NCI-H2196 (cell line): ENCODE results near the gene NTRK1.

Experiments
- DNase-seq: peaks from one replicate; lab custom pipeline; 2025; ENCODE audit not compliant: unreplicated experiment; lab: John Stamatoyannopoulos, UW

The NTRK1 gene

DNA sequence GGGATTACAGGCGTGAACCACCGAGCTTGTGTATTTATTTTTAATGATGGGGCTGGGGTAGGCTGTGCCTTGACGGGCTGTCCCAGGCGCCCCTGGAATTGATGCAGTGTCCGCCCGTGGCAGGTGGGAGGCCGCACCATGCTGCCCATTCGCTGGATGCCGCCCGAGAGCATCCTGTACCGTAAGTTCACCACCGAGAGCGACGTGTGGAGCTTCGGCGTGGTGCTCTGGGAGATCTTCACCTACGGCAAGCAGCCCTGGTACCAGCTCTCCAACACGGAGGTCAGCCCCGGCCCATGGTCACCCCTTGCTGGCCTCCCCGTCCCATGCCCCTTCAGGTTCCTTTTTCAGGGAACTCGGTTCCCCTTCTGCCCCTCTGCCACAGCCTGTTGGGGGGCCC, 19.2 kb downstream of the NTRK1 start:
- DNase-seq = no peak

DNA sequence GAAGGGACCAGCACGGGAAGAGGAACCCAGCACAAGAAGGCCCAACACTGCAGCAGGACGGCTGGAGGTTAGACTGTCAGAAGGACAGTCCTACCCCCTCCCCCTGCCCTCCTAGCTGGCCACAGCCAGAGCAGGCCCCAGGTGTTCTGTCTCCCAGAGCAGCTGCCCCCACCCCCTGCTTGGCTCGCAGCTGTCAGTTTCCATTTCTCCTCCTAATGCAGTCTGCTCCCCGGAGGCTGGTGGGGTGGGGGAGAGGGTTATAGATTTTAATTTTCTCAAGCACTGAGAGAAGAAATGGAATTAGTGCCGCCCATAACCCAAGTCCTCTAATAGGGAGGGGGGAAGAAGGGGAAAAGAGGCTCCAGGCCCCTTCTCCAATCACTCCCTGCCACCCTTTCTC, 19.8 kb downstream of the NTRK1 start:
- no peak for DNase-seq

DNA sequence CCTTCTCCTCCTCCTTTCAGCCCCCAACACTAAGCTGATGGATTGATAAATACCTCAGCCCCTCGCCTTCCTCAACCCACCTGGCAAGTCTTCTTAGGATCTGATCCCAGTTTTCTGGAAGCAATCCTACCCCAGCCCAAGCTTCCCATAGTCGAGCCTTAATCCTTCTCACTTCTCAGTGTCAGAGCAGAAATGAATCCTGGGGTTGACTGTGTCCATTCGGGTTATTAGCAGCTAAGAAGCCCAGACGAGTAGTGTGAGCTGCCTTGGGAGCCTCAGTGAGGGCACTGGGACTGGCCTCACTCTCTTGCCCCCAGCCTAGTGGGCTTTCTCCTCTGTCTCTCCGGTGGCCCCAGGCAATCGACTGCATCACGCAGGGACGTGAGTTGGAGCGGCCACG, 20.4 kb downstream of the NTRK1 start:
- DNase-seq = no peak

DNA sequence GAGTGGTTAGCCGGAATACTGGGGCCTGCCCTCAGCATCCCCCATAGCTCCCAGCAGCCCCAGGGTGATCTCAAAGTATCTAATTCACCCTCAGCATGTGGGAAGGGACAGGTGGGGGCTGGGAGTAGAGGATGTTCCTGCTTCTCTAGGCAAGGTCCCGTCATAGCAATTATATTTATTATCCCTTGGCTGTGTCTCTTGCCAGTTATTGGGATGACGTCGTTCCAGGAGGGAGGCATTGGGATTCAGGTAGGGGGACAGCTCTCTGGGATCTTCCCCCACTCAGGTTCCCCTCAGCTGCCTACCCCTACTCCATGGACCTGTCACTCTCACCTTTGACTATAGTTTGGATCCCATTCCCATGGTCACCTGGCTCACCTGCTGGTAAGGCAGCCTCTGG, 21.0 kb downstream of the NTRK1 start:
- no peak for DNase-seq

DNA sequence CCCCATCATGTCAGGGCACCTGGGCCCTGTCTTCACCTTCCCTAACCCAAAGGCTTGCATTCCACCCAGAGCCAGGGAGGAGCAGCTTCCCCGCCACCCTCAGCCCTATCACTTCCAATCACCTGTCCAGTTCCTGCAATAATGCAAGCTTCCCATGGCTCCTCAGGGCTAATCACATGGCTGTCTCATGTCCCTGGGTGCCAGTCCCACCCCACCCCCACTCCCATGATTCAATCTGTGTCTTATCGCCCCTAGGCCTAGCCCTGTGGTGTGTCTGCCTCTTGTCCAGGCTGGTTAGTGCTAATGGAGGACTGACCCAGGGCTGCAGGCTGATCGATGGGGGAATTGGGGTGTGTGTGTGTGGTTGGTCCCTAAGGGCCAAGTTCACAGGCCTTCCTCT, 21.9 kb downstream of the NTRK1 start:
- no peak for DNase-seq

DNA sequence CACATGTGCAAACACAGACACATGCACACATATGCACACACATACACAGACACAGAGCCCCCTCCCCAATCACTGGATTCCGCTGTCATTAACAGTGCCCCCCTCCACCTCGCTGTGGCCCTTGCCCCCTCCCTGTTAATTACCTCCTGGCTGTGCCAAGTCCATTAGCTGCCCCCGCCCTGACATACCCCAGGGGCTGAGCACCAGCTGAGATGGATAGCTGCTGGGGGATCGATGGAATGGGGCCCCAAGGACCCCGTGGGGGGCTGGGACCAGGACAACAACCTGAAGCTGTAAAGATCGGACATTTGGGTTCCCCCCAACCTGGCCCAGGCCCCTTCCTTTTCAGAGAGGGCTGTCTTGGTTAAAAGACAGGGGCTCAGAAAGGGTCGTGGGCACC, 23.3 kb downstream of the NTRK1 start:
- DNase-seq = no peak

DNA sequence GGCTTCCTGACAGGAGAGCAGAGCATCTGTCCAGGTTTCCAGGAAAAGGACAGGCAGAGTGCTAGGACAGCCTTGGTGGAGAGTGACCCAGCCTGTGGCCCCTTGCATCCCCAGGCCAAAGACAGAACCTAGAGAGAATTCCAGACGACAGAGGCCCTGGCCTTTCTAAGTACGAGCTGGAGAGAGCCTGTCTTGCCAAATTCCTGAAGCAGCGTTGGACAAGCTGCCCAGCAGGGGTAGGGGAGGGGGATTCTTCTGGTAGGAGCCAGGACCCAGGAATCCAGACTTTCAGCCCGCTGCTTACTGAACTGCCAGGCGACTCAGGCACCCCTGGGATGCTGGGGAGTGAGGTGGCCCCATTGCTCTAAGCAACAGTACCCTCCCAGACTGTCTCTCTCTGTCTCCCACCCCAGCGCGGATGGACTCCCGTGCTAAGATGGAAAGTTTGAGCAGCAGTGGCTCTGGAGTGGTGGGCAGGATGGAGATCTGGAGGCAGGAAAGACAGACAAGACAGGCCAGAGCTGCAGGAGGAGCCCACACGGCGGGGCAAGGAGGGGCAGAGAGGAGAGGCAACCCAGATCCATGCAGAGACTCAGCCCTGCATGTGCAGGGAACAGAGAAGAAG, 24.0 kb downstream of the NTRK1 start:
- no peak for DNase-seq

DNA sequence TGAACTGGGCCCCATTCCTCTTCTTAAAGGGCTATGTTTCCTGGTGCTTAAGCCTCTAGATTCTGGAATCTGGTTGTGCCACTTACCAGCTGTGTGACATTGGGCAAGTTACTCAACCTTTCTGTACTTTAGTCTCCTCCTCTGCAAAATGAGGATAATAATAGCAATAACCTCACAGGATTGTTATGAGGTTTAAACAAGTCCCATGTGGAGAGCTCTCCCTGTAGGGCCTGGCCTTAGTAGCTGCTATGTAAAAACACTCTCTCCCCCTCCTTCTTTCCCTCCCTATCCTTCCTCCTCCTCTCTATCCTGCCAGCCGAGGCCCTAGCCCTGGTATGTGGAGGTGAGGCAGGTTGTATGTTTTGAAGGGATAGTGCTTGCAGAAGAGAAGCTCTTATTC, 24.6 kb downstream of the NTRK1 start:
- DNase-seq = no peak

DNA sequence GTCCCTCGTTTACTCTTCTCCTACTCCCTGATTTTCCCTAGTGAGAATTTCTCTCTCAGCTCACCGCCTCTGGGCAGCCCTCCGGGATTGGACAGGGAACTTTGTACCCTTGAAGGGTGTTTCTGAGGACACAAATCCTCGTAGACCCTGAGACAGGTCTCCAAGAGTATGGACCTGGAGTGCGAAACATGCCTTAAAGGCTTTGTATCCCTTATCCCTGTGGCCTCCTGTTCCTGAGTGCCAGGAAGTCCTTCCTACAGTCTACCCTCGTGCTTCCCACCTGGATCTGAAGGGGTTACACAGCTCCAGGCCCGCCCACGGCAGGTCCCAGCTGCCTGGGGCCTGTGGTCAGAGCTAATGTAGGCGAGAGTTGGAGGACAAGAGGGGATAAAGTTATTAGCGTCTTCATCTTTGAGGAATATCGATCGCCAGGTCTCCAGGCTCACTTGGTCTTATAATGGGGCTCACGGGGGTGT, 25.3 kb downstream of the NTRK1 start:
- DNase-seq = no peak

DNA sequence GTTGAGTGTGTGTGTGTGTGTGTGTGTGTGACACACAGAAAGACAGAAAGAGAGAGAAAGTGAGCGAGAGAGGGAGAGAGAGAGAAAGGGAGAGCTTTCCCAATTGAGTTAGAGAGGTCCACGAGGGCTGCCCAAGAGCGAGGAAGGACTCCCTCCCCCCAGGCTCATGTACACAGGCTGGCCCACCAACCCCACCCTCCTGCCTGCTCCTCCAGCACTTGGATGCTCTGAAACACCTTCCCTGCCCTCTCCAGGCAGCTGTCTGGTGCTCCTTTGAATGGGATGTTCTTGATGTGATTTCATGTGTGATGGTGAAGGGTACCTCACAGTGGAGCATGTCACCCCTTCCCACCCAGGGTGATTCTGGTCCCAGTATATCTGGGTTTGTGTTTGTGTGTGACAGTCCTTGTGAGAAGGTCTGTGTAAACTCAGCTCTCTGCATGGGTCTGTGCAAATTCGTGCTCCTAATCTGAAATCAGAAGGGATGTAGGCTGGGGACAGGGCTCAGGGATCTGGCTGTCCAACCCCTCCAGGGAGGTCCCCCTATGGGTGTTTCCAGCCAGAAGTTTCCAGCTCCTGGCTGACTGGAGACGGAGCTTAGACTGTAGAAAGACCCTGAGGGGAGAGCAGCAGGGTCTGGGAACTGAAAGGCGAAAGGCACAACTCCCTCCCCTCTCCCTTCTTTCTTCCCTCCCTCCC, 26.1 kb downstream of the NTRK1 start:
- no peak for DNase-seq

DNA sequence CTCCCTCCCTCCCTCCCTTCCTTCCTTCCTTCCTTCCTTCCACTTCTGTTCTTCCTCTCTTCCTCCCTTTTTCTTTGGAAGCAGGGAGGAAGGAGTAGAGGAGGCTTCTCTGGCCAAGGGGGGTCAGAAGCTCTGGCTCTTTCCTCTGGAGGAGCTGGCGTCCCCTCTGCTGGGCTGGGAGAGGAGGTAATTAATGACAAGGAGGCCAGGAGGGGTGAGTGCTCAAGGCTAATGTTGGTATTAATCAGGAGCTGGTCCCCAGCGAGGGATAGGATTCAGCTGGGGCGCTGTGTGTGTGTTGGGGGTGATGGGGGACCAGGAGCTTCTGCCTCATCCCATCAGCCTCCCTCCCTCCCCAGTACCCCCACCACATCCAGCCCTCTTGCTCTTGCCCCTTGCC, 26.7 kb downstream of the NTRK1 start:
- no peak for DNase-seq

DNA sequence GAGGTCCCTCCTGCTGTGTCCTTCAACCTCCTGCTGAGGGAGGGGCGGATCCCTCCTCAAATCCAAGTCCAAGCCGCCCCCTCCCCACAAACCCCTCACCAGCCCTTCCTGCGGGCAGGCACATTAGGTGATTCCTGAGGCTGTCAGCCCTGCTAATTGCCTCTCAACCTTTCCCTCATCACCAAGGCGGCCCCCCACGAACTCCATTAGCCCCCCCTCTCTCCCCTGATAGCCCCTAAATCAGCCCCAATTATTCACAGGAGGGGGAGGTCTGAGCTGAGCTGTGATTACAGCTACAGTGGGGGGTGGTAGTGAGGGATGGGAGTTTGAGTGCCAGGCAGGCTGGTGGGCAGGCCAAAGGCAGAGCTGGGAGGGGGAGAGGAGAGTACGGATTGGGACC, 27.1 kb downstream of the NTRK1 start:
- DNase-seq = no peak

DNA sequence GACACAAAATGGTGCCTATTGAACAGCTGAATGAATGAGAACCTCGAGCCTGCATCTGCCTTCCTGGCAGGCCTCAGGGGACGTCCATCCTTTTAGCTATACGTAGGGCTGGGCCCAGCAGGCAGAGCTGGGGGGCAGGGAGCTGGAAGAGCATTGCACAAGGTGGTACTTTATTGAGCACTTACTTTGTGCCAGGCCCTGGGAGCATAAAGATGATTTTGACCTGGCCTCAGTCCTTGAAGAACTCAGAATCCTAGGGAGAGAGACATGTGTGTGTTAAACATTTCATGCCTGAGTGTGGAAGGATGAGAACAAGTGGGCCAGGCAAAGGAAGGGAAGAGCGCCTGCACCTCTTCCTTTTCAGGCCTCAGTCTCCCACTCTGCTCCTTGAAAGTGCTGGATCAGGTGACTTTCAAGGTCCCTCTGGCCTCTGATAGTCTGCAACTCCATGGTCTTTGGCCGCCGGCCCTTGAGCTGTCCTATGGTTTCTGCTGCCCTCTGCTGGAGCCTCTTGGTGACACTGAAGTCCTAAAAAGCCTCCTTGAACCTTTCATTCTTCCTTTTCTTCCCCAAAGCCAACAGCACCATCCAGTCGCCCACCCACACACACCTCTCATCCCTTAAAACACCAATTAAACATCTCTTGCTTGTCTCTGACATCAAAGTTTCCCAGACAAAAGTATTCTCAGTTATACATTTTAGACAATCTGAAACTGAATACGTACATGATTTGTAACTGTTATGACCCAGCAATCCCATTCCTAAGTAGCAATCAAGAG, 29.3 kb downstream of the NTRK1 start:
- peak; percentile 90 for DNase-seq

DNA sequence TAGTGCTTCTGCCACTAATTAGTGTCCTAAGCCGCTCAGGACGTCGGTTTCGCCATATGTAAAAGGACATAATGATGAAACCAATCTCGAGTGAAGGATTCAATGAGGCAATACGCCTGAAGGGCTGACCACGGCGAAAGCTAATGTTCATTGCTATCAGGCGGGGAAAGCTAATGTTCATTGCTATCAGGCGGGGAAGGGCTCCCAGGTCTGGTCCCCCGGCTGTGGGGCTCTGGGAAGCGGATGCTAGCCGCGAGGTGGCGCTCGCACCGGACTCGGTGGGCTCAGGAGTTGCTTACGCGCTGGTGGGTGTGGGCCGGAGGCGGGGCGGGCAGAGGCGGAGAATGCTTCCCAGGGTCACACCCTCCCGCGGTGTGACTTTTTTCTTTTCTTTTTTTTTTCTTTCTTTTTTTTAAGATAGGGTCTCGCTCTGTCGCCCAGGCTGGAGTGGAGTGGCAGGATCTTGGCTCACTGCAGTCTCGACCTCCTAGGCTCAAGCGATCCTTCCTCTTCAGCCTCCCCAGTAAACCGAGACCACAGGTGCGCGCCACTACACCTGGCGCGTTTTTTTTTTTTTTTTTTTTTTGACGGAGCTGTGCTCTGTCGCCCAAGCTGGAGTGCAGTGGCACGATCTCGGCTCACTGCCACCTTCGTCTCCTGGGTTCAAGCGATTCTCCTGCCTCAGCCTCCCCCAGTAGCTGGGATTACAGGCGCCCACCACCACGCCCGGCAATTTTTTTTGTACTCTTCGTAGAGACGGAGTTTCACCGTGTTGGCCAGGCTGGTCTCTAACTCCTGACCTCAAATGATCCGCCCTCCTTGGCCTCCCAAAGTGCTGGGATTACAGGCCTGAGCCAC, 31.8 kb downstream of the NTRK1 start:
- peak; percentile 90 for DNase-seq

DNA sequence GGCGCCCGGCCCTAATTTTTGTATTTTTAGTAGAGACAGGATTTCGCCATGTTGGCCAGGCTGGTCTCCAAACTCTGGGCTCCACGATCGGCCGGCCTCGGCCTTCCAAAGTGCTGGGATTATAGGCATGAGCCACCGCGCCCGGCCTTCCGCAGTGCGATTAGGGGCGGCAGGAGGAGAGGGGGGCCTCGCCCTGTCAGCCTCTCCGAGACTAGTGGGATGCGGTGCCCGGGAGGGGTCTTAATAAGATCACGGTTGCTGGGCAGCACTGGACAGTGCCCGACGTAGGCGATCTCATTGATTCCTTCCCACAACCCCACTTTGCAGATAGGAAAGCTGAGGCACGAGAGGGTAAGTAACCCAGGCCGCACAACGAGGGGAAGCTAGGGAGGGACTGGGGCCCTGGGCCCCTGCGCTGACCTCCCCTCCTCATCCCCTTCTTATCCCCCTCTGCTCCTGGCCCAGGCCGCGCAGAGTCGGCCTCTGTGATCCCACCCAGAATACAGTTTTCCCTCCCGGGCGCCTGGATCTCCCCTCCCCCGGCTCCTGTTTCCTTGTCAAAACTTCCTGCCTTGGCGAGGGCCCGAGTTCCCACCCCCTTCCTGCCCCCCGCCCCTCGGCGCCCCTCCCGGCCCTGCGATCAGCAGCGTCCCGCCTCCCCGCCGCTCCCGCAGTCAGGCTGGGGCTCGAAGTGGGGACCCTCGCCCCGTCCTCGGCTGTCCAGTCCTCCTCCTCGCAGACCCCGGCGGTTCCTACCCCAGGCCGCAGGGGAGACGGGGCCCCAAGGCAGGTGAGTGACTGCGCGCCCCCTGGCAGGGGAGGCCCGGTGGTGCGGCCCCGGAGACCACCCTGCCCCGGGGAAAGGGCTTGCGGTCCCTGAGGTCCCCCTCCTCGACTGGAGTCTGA, 32.6 kb downstream of the NTRK1 start, which contains the start of gene PEAR1:
Gene PEAR1 (plus strand): TSS at position 671 of the 906 bp plus-strand sequence. CDS start 10,209 bp downstream, outside the sequence.
- no peak for DNase-seq

DNA sequence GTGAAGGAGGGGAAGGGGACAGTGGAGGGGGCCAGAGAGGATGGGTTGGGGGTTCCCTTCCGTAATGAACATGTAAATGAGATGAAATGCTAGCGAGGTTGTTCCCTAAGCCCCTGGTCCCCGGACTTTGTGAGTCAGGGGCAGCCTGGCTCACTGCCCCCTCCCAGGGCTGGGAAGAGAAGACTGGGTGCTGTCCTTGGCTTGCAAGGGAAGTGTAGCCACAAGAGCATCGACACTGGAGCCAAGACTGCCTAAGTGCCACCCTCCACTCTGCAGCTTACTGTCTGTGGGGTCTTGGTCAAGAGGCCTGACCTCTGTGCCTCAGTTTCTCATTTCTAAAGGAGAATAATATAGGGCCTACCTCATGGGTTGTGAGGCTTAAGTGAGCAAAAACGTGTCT, 33.3 kb downstream of the NTRK1 start:
- DNase-seq = no peak

DNA sequence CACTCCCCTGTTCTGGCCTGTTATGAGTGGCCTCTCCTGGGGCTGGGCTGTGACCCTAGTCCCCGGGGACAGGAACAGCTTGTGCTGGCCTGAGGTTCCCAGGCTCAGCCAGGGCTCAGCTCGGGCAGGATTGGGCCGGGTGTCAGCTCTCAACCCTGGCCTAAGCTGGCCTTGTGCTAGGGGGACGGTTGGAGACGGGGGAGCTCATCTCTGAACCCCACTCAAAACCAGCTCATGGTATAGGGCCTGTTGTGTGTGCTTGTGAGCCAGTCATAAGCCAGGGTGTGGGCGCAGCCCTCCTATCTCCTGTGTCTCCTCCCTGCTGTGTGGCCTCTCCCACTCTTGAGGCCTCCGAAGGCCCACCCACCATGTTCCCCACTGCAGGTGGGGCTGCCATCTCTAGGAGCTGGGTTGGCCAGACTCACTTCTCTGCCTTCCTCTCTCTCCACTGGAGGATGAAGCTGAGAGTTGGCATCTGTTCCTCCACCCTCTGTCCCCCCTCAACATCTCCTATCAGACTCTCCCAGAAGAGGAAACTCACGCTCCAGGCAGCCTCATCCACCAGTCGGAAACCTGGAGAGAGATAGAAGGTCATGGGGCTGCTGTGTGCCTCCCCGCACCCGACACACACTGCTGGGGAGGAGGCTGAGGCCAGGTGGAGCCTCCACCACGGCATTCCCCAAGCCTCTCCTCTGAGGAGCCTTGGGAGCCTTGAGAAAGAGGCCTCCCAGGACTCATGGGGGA, 34.2 kb downstream of the NTRK1 start:
- DNase-seq = no peak

DNA sequence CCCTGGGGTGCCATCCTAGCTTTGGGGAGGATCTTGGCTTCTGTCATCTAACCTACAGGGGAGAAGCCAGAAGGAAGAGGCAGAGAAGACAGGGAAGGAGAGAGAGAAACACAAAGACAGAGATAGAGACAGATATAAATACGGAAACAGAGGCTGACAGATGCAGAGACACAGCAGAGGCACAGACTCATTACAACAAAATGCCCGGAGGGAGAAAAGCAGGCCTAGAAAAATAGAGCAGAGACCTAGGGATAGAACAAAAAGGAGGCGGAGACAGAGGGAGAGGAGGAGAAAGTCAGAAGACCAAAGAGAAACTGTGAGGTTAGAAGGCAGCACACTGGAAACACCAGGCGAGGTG, 34.8 kb downstream of the NTRK1 start:
- no peak for DNase-seq

DNA sequence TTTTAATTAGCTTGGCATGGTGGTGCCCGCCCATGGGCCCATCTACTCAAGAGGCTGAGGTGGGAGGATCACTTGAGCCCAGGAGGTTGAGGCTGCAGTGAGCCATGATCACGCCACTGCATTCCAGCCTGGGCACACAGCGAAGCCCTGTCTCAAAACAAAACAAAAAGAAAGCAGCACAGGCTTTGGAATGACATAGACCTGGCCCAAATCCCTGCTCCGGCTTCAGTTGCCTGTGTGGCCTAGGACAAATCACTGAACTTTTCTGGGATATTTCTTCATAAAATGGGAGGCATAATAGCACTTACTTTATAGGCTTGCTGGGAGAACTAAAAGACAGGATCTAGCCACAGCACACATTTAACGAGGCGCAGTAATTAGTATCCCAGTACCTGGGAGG, 35.3 kb downstream of the NTRK1 start:
- DNase-seq = no peak
